ENCODE measurements around the gene CHD5. TPM values are rescaled to one million over a fixed set of nuclear protein-coding genes. Genes with fewer than 3 reads are reported as not detected.
"Not testable (repeated sequence)": the region's sequence is repeated elsewhere in the genome, so short reads cannot be mapped to it uniquely, and the experiment has no call there.

CHD5 gene
- total RNA-seq, 2 experiments from 2014 or later: 0.25 to 0.76 TPM

DNA sequence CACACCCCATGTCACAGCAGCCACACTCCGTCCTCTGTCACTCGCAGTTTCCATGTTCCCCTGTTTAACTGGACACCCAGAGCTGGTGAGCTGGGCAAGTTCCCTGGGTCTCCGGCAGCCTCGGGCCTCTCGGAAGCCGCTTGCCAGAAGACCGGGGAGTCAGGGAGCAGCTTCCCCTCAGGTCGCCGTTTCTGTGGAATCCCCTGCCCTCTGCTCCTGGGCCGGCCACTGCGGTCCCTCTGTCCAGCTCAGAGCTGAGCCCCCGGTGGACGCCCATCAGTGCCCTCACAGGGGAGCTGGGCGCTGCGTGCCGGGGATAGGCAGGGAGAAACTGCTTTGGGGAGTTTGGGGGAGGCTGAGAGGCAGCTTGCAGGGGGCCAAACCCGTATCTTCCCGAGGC is 96.7 kb downstream of the CHD5 start:
- ATAC-seq: no peak
- peaks cover 45% of the 10 kb centered on the region for H3K36me3 Mint-ChIP-seq (ENCODE audit: low read depth)
- H3K27ac Mint-ChIP-seq: no peak overlapping the region
- intact Hi-C loops (cut with DNase I, micrococcal nuclease): no loop called here
- ChIA-PET POLR2A (interaction anchor here (1.3 kb wide), 1 partner anchor 10 kb away, joined by 4 read pairs; no protein-coding TSS in a partner anchor), CTCF (interaction anchor here (0.7 kb wide), 1 partner anchor 12 kb away, joined by 3 read pairs; no protein-coding TSS in a partner anchor)
- H3K9me3 Mint-ChIP-seq (ENCODE audit: low read depth): no peaks in the 10 kb centered on the region
- H3K4me1 Mint-ChIP-seq: no peaks in the 10 kb centered on the region
- no peaks in the 10 kb centered on the region for H3K27me3 Mint-ChIP-seq
- H3K4me3 Mint-ChIP-seq: no peak overlapping the region
- no peak for DNase-seq

DNA sequence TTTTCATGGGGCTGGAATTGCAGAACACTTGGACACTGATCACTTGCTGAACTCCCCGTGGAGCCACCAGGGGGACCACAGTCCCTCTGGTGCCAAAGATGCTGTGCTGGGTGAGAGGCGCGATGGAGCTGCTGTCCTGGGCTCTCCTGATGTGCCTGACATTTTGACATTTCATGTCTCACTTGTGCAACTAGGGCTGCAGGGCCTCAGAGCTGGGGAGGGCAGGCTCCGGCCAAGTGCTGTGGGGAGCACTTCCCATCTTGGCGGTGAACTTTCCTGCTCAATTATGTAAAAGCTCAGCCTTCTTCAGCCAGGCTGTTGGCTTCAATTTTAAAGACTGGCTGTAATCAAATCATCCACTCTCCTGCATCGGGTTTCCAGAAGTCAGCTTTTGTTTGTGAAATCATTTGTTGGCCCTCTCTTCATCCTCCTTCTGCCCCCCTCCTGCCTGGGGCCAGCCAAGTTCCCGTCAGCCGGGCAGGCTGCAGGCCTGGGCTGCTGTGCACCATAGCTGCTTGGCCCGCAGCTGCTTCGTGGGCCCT is 97.6 kb downstream of the CHD5 start:
- no peaks in the 10 kb centered on the region for H3K4me1 Mint-ChIP-seq
- H3K27ac Mint-ChIP-seq: no peak overlapping the region
- ATAC-seq (no peak), DNase-seq (no peak)
- H3K36me3 Mint-ChIP-seq (ENCODE audit: low read depth): peaks cover 47% of the 10 kb centered on the region
- ChIA-PET CTCF (interaction anchor here (0.6 kb wide), 1 partner anchor 20 kb away, joined by 4 read pairs; no protein-coding TSS in a partner anchor), POLR2A (interaction anchor here (1.3 kb wide), 1 partner anchor 10 kb away, joined by 4 read pairs; no protein-coding TSS in a partner anchor)
- H3K4me3 Mint-ChIP-seq: no peak overlapping the region
- no peaks in the 10 kb centered on the region for H3K27me3 Mint-ChIP-seq
- no peaks in the 10 kb centered on the region for H3K9me3 Mint-ChIP-seq (ENCODE audit: low read depth)
- intact Hi-C loops (cut with DNase I, micrococcal nuclease): no loop called here

DNA sequence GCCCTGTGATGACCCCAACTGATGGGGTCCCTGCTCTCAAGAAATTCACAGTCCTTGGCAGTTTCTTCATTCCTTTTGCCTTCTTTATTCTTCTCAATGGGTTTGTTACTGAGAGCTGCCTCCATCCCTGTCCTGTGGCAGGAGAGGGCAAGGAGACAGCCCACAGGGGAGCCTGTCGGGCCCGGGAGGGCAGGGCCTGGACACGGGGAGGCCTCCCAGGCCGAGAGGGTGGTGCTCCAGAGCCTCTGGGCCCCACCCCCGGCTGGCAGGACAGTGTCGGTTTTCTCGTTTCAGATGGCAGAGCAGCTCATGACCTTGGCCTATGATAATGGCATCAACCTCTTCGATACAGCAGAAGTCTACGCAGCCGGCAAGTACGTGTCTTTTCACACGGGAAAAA is 98.2 kb downstream of the CHD5 start:
- ChIA-PET CTCF (interaction anchor here (0.6 kb wide), 1 partner anchor 20 kb away, joined by 4 read pairs; no protein-coding TSS in a partner anchor), POLR2A (no interaction called here)
- Mint-ChIP-seq H3K27me3 (no peaks in the 10 kb centered on the region), H3K27ac (no peak overlapping the region), H3K4me3 (no peak overlapping the region), H3K4me1 (no peaks in the 10 kb centered on the region), H3K36me3 (ENCODE audit: low read depth) (peaks cover 48% of the 10 kb centered on the region), H3K9me3 (ENCODE audit: low read depth) (no peaks in the 10 kb centered on the region)
- no peak for DNase-seq
- intact Hi-C loops (cut with DNase I, micrococcal nuclease): no loop called here
- no peak for ATAC-seq

DNA sequence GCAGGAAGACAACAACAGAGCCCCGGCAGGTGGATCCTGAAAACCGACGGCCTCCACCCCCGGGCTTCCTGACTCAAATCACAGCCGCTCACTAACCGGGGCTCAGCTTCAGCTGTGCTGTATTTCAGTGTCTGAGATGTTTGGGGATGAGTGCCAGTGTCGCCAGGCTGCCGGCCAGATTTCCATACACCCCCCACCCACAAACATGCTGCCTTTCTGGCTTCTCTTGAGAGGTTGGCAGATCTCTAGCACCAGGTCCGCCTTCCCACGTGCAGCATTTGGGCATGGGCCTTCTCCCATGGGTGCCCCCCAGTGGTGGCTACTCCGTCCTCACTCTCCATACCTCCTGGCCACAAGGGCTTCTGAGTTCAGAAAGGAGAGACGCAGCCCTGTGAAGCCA is 99.7 kb downstream of the CHD5 start:
- intact Hi-C loops (cut with DNase I, micrococcal nuclease): no loop called here
- Mint-ChIP-seq H3K27me3 (no peaks in the 10 kb centered on the region), H3K27ac (no peak overlapping the region), H3K36me3 (ENCODE audit: low read depth) (peaks cover 53% of the 10 kb centered on the region), H3K4me3 (no peak overlapping the region), H3K9me3 (ENCODE audit: low read depth) (no peaks in the 10 kb centered on the region), H3K4me1 (no peaks in the 10 kb centered on the region)
- ATAC-seq (no peak), DNase-seq (no peak)
- CTCF ChIA-PET: no interaction called here
- POLR2A ChIA-PET: no interaction called here

DNA sequence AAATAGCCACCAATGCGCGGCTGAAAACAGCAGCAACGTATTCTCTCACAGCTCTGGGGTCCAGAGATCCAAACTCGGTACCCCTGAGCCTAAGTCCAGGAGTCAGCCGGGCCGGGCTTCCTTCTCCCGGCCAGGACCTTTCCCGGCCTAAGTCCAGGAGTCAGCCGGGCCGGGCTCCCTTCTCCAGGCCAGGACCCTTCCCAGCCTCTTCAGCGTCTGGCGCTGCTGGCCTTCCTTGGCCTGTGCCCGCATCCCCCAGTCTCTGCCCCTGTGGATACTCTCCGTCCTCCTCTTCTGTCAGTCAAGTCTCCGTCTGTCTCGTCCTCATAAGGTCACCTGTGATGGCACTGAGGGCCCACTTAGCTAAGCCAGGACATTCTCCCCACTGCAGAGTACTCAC is 102.2 kb downstream of the CHD5 start:
- intact Hi-C loops (cut with DNase I, micrococcal nuclease): no loop called here
- Mint-ChIP-seq H3K36me3 (ENCODE audit: low read depth) (peaks cover 57% of the 10 kb centered on the region), H3K9me3 (ENCODE audit: low read depth) (no peaks in the 10 kb centered on the region), H3K4me1 (no peaks in the 10 kb centered on the region), H3K27ac (no peak overlapping the region), H3K27me3 (no peaks in the 10 kb centered on the region), H3K4me3 (no peak overlapping the region)
- CTCF ChIA-PET: interaction anchor here (1.3 kb wide), 1 partner anchor 10 kb away, joined by 3 read pairs; no protein-coding TSS in a partner anchor
- no peak for ATAC-seq
- no peak for DNase-seq
- POLR2A ChIA-PET: no interaction called here

DNA sequence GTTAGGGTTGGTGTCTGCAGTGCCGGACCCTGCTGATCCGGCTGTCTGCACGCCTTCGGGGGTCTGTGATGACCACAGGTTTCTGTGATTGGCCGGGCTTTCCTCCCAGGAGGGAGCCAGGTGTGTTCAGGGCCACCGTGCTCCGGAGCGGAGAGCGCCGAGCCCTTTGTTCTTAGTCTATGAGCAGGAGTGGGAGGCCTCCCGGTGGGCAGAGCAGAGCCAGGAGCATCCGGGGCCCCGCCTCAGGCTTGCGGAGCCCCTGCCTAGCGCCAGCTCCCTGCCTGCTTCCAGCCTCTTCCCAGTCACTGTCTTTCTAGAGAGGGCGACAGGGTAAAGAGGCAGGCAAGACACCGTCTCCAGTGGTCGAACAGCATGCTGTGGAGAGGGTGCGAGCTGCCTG is 102.6 kb downstream of the CHD5 start:
- ATAC-seq (no peak), DNase-seq (no peak)
- intact Hi-C loops (cut with DNase I, micrococcal nuclease): no loop called here
- ChIA-PET POLR2A (no interaction called here), CTCF (no interaction called here)
- no peak overlapping the region for H3K27ac Mint-ChIP-seq
- H3K9me3 Mint-ChIP-seq (ENCODE audit: low read depth): no peaks in the 10 kb centered on the region
- peaks cover 55% of the 10 kb centered on the region for H3K36me3 Mint-ChIP-seq (ENCODE audit: low read depth)
- no peaks in the 10 kb centered on the region for H3K4me1 Mint-ChIP-seq
- no peaks in the 10 kb centered on the region for H3K27me3 Mint-ChIP-seq
- H3K4me3 Mint-ChIP-seq: no peak overlapping the region

DNA sequence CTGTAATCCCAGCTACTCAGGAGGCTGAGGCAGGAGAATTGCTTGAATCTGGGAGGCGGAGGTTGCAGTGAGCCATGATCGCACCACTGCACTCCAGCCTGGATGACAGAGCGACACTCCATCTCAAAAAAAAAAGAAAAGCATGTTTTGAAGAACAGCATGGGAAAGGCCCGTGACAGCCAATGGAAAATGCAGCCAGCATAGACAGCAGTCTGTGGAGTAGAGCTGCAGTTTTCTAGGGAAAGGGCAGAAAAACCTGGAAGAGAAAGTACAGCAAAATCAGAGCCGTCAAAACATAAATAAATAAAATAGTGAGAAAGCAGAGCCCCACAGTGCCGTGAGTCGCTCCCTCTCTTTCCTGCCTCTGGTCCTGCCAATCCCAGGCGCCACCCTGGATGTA is 103.1 kb downstream of the CHD5 start:
- ATAC-seq; CTCF ChIA-PET; H3K4me1 Mint-ChIP-seq; DNase-seq; POLR2A ChIA-PET; H3K4me3 Mint-ChIP-seq; H3K27ac Mint-ChIP-seq; H3K9me3 Mint-ChIP-seq (ENCODE audit: low read depth); intact Hi-C loops (cut with DNase I, micrococcal nuclease); H3K27me3 Mint-ChIP-seq: not testable (repeated sequence)
- H3K36me3 Mint-ChIP-seq (ENCODE audit: low read depth): peaks cover 52% of the 10 kb centered on the region

DNA sequence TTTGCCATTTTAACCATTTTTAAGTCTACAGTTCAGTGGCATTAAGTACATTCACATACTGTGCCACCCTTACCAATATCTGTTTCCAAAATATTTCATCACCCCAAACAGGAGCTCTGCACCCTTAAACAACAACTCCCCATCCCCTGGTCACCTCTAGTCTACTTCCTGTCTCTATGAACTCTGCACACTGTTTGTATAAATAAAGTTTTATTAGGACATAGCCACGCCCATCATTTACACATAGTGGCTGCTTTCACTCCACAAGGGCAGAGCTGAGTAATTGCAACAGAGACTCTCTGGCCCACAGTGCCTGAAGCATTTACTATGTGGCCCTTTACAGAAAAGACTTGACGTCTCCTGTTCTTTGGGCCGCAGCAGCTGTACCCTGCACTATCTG is 104.4 kb downstream of the CHD5 start:
- Mint-ChIP-seq H3K4me1 (no peaks in the 10 kb centered on the region), H3K27ac (no peak overlapping the region), H3K27me3 (no peaks in the 10 kb centered on the region), H3K4me3 (no peak overlapping the region), H3K36me3 (ENCODE audit: low read depth) (peaks cover 53% of the 10 kb centered on the region), H3K9me3 (ENCODE audit: low read depth) (no peaks in the 10 kb centered on the region)
- ChIA-PET POLR2A (no interaction called here), CTCF (interaction anchor here (0.6 kb wide), 1 partner anchor 9 kb away, joined by 5 read pairs; no protein-coding TSS in a partner anchor)
- DNase-seq (no peak), ATAC-seq (peak; percentile 17)
- intact Hi-C loops (cut with DNase I, micrococcal nuclease): no loop called here

DNA sequence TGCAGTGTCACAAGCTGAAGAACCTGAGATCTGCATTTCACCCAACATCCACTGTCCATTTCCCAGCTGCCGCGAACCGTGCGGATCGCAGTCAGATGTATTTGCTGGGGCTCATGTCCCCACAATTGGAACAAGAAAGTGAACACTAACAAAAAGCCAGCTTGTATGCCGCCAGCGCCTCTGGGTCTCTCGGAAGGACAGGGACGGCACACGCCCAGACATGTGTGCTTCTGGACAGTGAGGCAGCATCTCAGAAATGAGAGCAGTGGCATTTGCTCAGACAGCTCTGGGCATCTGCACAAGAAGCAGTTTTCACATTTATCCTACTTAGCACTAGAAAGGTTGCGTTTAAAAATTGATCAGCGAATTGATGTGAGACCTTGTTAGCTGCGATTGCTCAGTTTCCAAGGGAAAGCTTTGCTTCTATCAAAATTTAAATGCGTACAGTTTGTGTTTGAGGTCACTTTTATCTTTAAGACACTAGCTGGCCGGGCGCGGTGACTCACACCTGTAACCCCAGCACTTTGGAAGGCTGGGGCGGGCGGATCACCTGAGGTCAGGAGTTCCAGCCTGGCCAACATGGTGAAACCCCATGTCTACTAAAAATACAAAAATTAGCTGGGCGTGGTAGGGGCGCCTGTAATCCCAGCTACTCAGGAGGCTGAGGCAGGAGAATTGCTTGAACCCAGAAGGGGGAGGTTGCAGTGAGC is 105.8 kb downstream of the CHD5 start:
- DNase-seq: no peak
- intact Hi-C loops (cut with DNase I, micrococcal nuclease): no loop called here
- no peaks in the 10 kb centered on the region for H3K9me3 Mint-ChIP-seq (ENCODE audit: low read depth)
- no peaks in the 10 kb centered on the region for H3K27me3 Mint-ChIP-seq
- peaks cover 44% of the 10 kb centered on the region for H3K36me3 Mint-ChIP-seq (ENCODE audit: low read depth)
- no peak for ATAC-seq
- POLR2A ChIA-PET: interaction anchor here (0.6 kb wide), 1 partner anchor 55 kb away, joined by 3 read pairs; no protein-coding TSS in a partner anchor
- CTCF ChIA-PET: interaction anchor here (0.6 kb wide), 1 partner anchor 236 kb away, joined by 3 read pairs; no protein-coding TSS in a partner anchor
- H3K4me1 Mint-ChIP-seq: no peaks in the 10 kb centered on the region
- no peak overlapping the region for H3K27ac Mint-ChIP-seq
- H3K4me3 Mint-ChIP-seq: no peak overlapping the region

DNA sequence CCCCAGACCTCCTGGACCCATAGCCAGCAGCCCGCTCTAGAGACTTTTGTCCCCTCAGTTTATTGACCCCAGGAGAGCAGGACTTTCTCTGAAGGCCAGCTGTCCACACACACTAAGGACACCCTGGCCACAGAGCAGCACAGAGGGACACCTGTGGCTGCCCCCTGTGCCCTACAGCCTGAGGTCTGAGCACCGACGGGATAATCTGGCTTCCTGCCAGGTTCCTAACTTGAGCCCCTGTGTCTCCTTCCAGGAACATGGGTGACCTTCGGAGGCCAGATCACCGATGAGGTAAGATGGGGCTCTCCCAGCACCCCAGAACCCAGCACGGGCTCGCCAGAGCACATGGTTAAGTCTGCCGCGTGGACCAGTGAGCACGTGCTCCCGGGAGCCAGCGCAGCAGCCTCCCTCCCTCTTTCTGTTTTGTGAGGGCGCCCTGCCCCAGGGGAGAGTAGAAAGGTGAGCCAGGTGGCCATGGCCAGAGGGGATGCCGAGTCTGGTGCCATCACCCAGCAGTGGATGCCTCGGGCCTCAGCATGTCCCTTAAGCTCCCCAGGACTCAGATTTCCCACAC is 106.6 kb downstream of the CHD5 start:
- no peak overlapping the region for H3K27ac Mint-ChIP-seq
- H3K27me3 Mint-ChIP-seq: no peaks in the 10 kb centered on the region
- intact Hi-C loops (cut with DNase I, micrococcal nuclease): no loop called here
- ATAC-seq (no peak), DNase-seq (no peak)
- H3K36me3 Mint-ChIP-seq (ENCODE audit: low read depth): peaks cover 41% of the 10 kb centered on the region
- no peaks in the 10 kb centered on the region for H3K9me3 Mint-ChIP-seq (ENCODE audit: low read depth)
- H3K4me1 Mint-ChIP-seq: no peaks in the 10 kb centered on the region
- H3K4me3 Mint-ChIP-seq: no peak overlapping the region
- ChIA-PET POLR2A (no interaction called here), CTCF (no interaction called here)

DNA sequence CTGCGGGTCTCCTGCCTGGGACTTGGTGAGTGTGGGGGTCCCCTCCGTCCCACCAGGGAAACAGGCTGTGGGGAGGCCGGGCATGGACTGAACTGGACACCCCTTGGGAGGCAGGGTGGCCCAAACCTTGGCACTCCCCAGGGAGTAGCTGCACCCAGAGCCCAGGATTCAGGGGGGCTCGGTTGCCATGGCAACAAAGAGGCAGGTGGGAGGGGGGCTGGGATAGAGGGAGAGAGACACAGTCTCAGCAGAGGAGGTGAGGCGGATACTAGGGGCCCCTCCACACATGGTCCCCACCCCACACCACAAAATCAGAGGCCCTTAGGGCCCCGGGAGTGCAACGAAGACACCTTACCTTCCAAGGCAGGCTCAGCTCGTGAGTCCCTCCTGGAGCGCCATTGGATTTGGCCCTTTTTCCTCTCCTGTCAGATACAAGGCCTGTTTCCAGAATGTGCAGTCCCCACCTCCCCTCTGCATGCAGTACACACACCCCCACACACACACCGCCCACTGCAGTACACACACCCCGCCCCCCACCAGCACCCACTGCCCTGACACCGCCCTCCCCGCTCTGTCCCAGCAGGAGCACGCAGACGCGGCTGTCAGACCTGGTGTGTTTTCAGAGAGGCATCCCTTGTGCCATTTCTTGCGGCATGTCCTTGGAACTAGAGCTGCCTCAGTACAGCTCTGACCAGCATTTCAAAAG is 107.2 kb downstream of the CHD5 start:
- ChIA-PET CTCF (no interaction called here), POLR2A (no interaction called here)
- intact Hi-C loops (cut with DNase I, micrococcal nuclease): no loop called here
- no peak overlapping the region for H3K4me3 Mint-ChIP-seq
- DNase-seq (no peak), ATAC-seq (no peak)
- no peaks in the 10 kb centered on the region for H3K9me3 Mint-ChIP-seq (ENCODE audit: low read depth)
- no peak overlapping the region for H3K27ac Mint-ChIP-seq
- peaks cover 36% of the 10 kb centered on the region for H3K36me3 Mint-ChIP-seq (ENCODE audit: low read depth)
- no peaks in the 10 kb centered on the region for H3K27me3 Mint-ChIP-seq
- H3K4me1 Mint-ChIP-seq: no peaks in the 10 kb centered on the region
